ENCODE results near the gene ARPC4. TPM values are rescaled to one million over a fixed set of nuclear protein-coding genes. Genes with fewer than 3 reads are reported as not detected.

ARPC4 gene
- total RNA-seq, 2 donors from 2014 or later = 69.0 to 89.6 TPM

DNA sequence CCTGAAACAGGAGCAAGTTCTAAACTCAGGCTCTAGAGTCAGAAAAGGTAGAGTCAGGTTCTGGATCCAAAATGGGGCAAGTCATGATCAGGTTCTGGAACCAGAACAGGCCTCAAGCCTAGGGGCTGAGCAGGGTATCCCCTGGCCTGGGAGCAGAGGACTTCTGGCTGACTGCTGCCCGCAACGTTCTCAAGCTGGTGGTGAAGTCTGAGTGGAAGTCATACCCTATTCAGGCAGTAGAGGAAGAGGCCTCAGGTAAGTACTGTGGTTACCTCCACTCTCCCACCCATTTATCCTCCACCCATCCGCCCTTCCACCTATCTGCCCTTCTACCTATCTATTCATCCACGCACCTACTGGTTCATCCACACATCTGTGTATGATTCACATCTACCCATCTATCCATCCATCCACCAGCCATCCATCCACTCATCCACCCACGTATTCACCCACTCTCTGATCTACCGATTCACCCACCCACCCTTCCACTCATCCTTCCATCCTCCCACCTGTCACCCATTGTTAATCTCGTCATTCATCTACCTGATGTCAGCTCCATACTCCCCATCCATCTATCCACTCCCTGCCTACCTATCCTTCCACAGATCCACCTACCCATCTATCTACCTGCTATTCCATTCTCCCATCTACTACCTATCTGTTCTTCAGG lies 25.9 kb downstream of the ARPC4 start:
- Histone ChIP-seq H3K27me3 (no peaks in the 10 kb centered on the region), H3K4me1 (no peaks in the 10 kb centered on the region), H3K4me3 (no peak overlapping the region), H3K9me3 (no peaks in the 10 kb centered on the region), H3K27ac (no peak overlapping the region), H3K36me3 (no peaks in the 10 kb centered on the region)
- no peak for TF ChIP-seq CTCF (IDR thresholded peaks at IDR 0.05)
- DNase-seq (ENCODE audit: low spot score) = no peak

DNA sequence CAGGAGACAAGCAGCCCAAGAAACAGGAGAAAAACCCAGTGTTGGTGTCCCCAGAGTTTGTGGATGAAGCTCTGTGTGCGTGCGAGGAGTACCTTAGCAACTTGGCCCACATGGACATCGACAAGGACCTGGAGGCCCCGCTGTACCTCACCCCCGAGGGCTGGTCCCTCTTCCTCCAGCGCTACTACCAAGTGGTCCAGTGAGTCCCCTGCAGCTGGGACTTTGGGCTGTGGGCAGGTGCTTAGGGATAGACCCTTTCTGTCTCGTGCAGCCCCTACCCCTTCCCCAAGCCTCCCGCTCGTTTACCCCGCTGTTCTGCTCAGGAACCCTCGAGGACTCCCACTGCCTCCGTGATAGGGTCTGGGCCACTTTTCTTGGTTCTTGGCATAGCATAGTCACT lies 27.7 kb downstream of the ARPC4 start:
- Histone ChIP-seq H3K4me3 (no peak overlapping the region), H3K36me3 (no peaks in the 10 kb centered on the region), H3K9me3 (no peaks in the 10 kb centered on the region), H3K27me3 (no peaks in the 10 kb centered on the region), H3K27ac (no peak overlapping the region), H3K4me1 (no peaks in the 10 kb centered on the region)
- no peak for DNase-seq (ENCODE audit: low spot score)
- TF ChIP-seq CTCF (IDR thresholded peaks at IDR 0.05) = no peak

DNA sequence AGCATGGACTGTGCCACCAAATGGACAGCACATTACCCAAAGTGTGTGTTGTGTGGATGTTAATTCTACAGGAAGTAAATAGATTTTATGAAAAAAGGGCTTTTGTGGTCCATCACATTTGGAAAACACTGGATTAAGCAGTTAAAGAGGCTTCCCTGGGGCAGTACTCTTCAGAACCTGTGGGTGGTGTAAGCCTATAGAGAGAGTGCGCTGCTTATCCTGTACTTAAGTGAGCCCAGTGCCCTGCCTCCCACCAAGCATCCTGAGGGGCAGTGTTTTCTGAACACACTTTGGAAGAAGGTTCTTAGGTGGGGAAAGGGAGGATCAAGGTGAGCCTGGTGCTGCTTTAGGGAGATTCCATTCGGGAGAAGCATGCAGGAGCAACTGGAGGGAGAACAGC lies 28.1 kb downstream of the ARPC4 start:
- Histone ChIP-seq H3K36me3 (no peaks in the 10 kb centered on the region), H3K9me3 (no peaks in the 10 kb centered on the region), H3K4me3 (no peak overlapping the region), H3K27me3 (no peaks in the 10 kb centered on the region), H3K4me1 (no peaks in the 10 kb centered on the region), H3K27ac (no peak overlapping the region)
- DNase-seq (ENCODE audit: low spot score) = no peak
- TF ChIP-seq CTCF (IDR thresholded peaks at IDR 0.05) = no peak

GRCh38 chr3:9825451-9826040 lies 32.7 kb downstream of the ARPC4 start:
- H3K4me1 ChIP-seq = no peaks in the 10 kb centered on the region
- H3K36me3 ChIP-seq = no peaks in the 10 kb centered on the region
- H3K27ac ChIP-seq = no peak overlapping the region
- no peak for TF ChIP-seq CTCF (IDR thresholded peaks at IDR 0.05)
- H3K9me3 ChIP-seq = no peaks in the 10 kb centered on the region
- no peak for DNase-seq (ENCODE audit: low spot score)
- H3K4me3 ChIP-seq = no peak overlapping the region
- no peaks in the 10 kb centered on the region for H3K27me3 ChIP-seq

DNA sequence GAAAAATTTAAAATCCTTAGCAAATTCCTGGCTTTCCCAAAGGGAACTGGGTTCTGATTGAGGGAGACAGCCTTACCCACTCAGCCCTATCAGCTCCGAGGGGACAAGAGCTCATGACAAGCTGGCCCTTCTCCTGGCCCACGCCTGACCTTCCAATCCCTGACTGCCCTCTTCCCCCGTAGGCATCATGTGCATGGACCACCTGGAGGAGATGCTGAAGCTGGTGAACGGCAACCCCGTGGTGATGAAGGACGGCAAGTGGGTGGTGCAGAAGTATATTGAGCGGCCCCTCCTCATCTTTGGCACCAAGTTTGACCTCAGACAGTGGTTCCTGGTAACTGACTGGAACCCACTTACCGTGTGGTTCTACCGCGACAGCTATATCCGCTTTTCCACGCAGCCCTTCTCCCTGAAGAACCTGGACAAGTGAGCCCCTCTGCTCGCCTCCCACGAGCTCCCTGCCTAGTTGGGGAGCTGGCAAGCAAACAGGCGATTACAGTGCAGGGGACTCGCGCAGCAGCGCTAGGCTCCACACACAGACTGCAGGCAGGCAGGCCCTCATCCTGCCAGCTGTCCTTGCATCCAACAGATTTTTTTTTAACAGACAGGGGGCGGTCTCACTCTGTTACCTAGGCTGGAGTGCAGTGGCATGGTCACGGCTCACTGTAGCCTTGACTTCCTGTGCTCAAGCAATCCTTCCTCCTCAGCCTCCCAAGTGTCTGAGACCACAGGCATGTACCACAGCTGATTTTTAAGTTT lies 34.1 kb downstream of the ARPC4 start:
- peaks cover 7% of the 10 kb centered on the region for H3K36me3 ChIP-seq
- no peaks in the 10 kb centered on the region for H3K4me1 ChIP-seq
- no peaks in the 10 kb centered on the region for H3K27me3 ChIP-seq
- no peak overlapping the region for H3K4me3 ChIP-seq
- no peak overlapping the region for H3K27ac ChIP-seq
- no peak for TF ChIP-seq CTCF (IDR thresholded peaks at IDR 0.05)
- no peaks in the 10 kb centered on the region for H3K9me3 ChIP-seq
- no peak for DNase-seq (ENCODE audit: low spot score)
